ENCODE results near the gene SLC17A3. TPM values are rescaled to one million over a fixed set of nuclear protein-coding genes. Genes with fewer than 3 reads are reported as not detected.

SLC17A3 gene
- polyA plus RNA-seq, 1 donor from 2014 or later = not detected

DNA sequence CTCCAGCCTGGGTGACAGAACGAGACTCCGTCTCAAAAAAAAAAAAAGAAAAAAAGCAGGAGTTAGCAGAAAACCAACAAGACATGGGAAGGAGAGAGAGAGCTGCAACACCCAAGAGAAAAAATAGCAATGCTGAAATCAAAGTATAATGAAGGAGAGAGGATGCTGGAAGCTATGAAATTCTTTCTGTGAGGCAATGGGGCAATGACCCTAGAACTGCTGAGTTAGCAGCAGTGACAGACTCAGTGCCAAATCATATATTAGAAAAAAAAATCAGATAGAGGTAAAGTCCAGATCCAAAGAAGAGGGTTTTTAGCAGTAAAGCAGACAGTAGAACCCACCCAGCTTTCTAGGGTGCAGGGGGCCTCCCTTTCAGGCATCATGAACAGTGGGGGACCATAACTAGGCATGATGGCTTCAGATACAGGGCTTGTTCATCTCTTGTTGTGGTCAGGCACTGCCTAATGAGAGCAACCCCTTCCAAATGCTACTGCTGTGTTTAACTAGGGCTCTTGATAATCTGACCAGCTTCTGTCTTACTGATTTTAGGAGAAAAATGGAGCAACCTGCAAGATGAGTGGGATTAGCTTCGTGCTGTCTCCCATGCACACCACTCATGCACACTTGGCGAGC, 29.5 kb upstream of the SLC17A3 start:
- no peaks in the 10 kb centered on the region for H3K9me3 ChIP-seq (ENCODE audit: low read length)
- H3K4me3 ChIP-seq (ENCODE audit: low read length) = no peak overlapping the region
- H2AFZ ChIP-seq (ENCODE audit: low read depth, low read length) = no peak overlapping the region
- H3F3A ChIP-seq (ENCODE audit: insufficient read depth, low read length, poor library complexity, severe bottlenecking) = no peaks in the 10 kb centered on the region
- no peaks in the 10 kb centered on the region for H3K9me2 ChIP-seq (ENCODE audit: insufficient read depth, low read length)
- no peak overlapping the region for H3K9ac ChIP-seq (ENCODE audit: low read length)
- no peaks in the 10 kb centered on the region for H4K20me1 ChIP-seq (ENCODE audit: insufficient read depth)
- H3K27ac ChIP-seq (ENCODE audit: low read length) = no peak overlapping the region
- no peak for TF ChIP-seq EP300 (conservative IDR thresholded peaks at IDR 0.05; ENCODE audit: poor library complexity, severe bottlenecking)
- no peak for TF ChIP-seq POLR2AphosphoS5 (IDR thresholded peaks at IDR 0.05)
- no peak for TF ChIP-seq SMC3 (conservative IDR thresholded peaks at IDR 0.05; ENCODE audit: poor library complexity)
- no peak for TF ChIP-seq MXI1 (conservative IDR thresholded peaks at IDR 0.05; ENCODE audit: poor library complexity, severe bottlenecking)
- TF ChIP-seq, protein P1, sequence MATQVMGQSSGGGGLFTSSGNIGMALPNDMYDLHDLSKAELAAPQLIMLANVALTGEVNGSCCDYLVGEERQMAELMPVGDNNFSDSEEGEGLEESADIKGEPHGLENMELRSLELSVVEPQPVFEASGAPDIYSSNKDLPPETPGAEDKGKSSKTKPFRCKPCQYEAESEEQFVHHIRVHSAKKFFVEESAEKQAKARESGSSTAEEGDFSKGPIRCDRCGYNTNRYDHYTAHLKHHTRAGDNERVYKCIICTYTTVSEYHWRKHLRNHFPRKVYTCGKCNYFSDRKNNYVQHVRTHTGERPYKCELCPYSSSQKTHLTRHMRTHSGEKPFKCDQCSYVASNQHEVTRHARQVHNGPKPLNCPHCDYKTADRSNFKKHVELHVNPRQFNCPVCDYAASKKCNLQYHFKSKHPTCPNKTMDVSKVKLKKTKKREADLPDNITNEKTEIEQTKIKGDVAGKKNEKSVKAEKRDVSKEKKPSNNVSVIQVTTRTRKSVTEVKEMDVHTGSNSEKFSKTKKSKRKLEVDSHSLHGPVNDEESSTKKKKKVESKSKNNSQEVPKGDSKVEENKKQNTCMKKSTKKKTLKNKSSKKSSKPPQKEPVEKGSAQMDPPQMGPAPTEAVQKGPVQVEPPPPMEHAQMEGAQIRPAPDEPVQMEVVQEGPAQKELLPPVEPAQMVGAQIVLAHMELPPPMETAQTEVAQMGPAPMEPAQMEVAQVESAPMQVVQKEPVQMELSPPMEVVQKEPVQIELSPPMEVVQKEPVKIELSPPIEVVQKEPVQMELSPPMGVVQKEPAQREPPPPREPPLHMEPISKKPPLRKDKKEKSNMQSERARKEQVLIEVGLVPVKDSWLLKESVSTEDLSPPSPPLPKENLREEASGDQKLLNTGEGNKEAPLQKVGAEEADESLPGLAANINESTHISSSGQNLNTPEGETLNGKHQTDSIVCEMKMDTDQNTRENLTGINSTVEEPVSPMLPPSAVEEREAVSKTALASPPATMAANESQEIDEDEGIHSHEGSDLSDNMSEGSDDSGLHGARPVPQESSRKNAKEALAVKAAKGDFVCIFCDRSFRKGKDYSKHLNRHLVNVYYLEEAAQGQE (IDR thresholded peaks at IDR 0.05; ENCODE audit: borderline replicate concordance) = no peak
- no peak for TF ChIP-seq TAF1 (IDR thresholded peaks at IDR 0.05; ENCODE audit: low read depth)
- no peak for TF ChIP-seq CTCF (IDR thresholded peaks at IDR 0.05; ENCODE audit: poor library complexity, severe bottlenecking)
- H3K79me2 ChIP-seq (replicated peaks; ENCODE audit: insufficient read depth, low read length) = no peaks in the 10 kb centered on the region
- H3K4me2 ChIP-seq (ENCODE audit: low read length) = no peak overlapping the region
- H3K36me3 ChIP-seq (ENCODE audit: insufficient read depth, low read length) = no peaks in the 10 kb centered on the region
- H3K27me3 ChIP-seq (ENCODE audit: insufficient read depth, low read depth, low read length) = no peaks in the 10 kb centered on the region

DNA sequence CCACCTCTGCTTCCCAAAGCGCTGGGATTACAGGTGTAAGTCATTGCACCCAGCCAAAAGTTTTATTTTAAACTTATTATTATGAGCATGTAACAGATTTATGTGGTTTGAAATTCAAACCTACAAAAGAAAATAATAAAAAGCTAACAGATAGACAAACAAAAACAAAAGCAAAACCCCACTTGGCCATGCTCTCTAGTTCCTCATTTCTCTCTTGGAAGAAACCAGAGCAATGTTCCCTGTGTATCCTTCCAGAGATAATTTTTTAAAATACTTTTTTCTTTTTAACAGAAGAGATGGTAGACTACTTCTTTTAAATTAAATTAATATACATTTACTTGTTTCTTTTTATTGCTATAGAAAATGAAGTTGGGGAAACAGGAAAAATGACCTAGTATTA, 28.0 kb upstream of the SLC17A3 start:
- no peak overlapping the region for H3K4me3 ChIP-seq (ENCODE audit: low read length)
- no peak overlapping the region for H3K4me2 ChIP-seq (ENCODE audit: low read length)

More for the DNA sequence above, 28.0 kb upstream of the SLC17A3 start:
- Histone ChIP-seq H3K9me2 (ENCODE audit: insufficient read depth, low read length) (no peaks in the 10 kb centered on the region), H4K20me1 (ENCODE audit: insufficient read depth) (no peaks in the 10 kb centered on the region), H2AFZ (ENCODE audit: low read depth, low read length) (no peak overlapping the region), H3K9ac (ENCODE audit: low read length) (no peak overlapping the region), H3K27ac (ENCODE audit: low read length) (no peak overlapping the region), H3K27me3 (ENCODE audit: insufficient read depth, low read depth, low read length) (no peaks in the 10 kb centered on the region), H3K79me2 (replicated peaks; ENCODE audit: insufficient read depth, low read length) (no peaks in the 10 kb centered on the region), H3K36me3 (ENCODE audit: insufficient read depth, low read length) (no peaks in the 10 kb centered on the region), H3K9me3 (ENCODE audit: low read length) (no peaks in the 10 kb centered on the region), H3F3A (ENCODE audit: insufficient read depth, low read length, poor library complexity, severe bottlenecking) (no peaks in the 10 kb centered on the region)
- TF ChIP-seq EP300 (conservative IDR thresholded peaks at IDR 0.05; ENCODE audit: poor library complexity, severe bottlenecking) = no peak
- TF ChIP-seq CTCF (IDR thresholded peaks at IDR 0.05; ENCODE audit: poor library complexity, severe bottlenecking) = no peak
- no peak for TF ChIP-seq POLR2AphosphoS5 (IDR thresholded peaks at IDR 0.05)
- TF ChIP-seq RAD21 (conservative IDR thresholded peaks at IDR 0.05) = no peak
- no peak for TF ChIP-seq MXI1 (conservative IDR thresholded peaks at IDR 0.05; ENCODE audit: poor library complexity, severe bottlenecking)
- no peak for TF ChIP-seq SMC3 (conservative IDR thresholded peaks at IDR 0.05; ENCODE audit: poor library complexity)
- TF ChIP-seq EZH2 (IDR thresholded peaks at IDR 0.05; ENCODE audit: borderline replicate concordance, insufficient read depth, low read length, poor library complexity, severe bottlenecking) = no peak
- TF ChIP-seq, protein P1 (IDR thresholded peaks at IDR 0.05; ENCODE audit: borderline replicate concordance) = no peak
- no peak for TF ChIP-seq TAF1 (IDR thresholded peaks at IDR 0.05; ENCODE audit: low read depth)
